ENCODE measurements around the gene KLF2.

GRCh38 chr19:16293118-16294091 is 31.2 kb upstream of the KLF2 start:
- no peak for TF ChIP-seq CTCF (IDR thresholded peaks at IDR 0.05; ENCODE audit: low read length)
- no peak for TF ChIP-seq EZH2phosphoT487 (IDR thresholded peaks at IDR 0.05; ENCODE audit: low read length)
- no peak for TF ChIP-seq EZH2 (optimal IDR thresholded peaks at IDR 0.05; ENCODE audit: low read depth, low read length)
